WTC11 (cell line): ENCODE results near the gene TMEM184A. TPM values are rescaled to one million over a fixed set of nuclear protein-coding genes. Genes with fewer than 3 reads are reported as not detected.
A peak's percentile ranks its signal among the peaks of the same experiment; 100 is the strongest.

ENCODE experiments used
- CREB1 ChIP-seq: sonication (generic); formaldehyde crosslinking; IDR thresholded peaks from 2 replicates; pipeline ENCODE4 v1.8.0; 2023; ENCODE audit warnings: mild to moderate bottlenecking, missing genetic modification reagents
- CREM ChIP-seq: sonication (generic); formaldehyde crosslinking; IDR thresholded peaks from 2 replicates; pipeline ENCODE4 v1.8.1; 2022; ENCODE audit warnings: mild to moderate bottlenecking, missing genetic modification reagents, moderate library complexity
- FOXJ3 ChIP-seq: sonication (generic); formaldehyde crosslinking; IDR thresholded peaks from 2 replicates; pipeline ENCODE4 v1.9.0; 2021; ENCODE audit warnings: missing genetic modification reagents, mild to moderate bottlenecking, borderline replicate concordance
- JAZF1 ChIP-seq: fragments of 250-450 bp; sonication (Bioruptor Pico); IDR thresholded peaks from 2 replicates; pipeline ENCODE4 v1.9.0; 2021; ENCODE audit warnings: moderate library complexity, mild to moderate bottlenecking, inconsistent platforms
- MYBL2 ChIP-seq: sonication (generic); formaldehyde crosslinking; IDR thresholded peaks from 2 replicates; pipeline ENCODE4 v1.8.1; 2023; ENCODE audit warnings: mild to moderate bottlenecking, moderate library complexity, missing genetic modification reagents
- NFATC4 ChIP-seq: fragments of 250-450 bp; sonication (Bioruptor Pico); IDR thresholded peaks from 2 replicates; pipeline ENCODE4 v1.9.0; 2021; ENCODE audit warnings: mild to moderate bottlenecking
- PRRX2 ChIP-seq: fragments of 250-450 bp; sonication (Bioruptor Pico); IDR thresholded peaks from 2 replicates; pipeline ENCODE4 v1.8.0; 2021; ENCODE audit warnings: mild to moderate bottlenecking
- RELA ChIP-seq: sonication (generic); formaldehyde crosslinking; IDR thresholded peaks from 2 replicates; pipeline ENCODE4 v1.8.1; 2022; ENCODE audit warnings: missing genetic modification reagents, mild to moderate bottlenecking, borderline replicate concordance
- TCF7 ChIP-seq: sonication (generic); formaldehyde crosslinking; IDR thresholded peaks from 2 replicates; pipeline ENCODE4 v1.8.0; 2022; ENCODE audit warnings: mild to moderate bottlenecking, low read depth, missing genetic modification reagents, moderate library complexity
- TP53 ChIP-seq: sonication (generic); formaldehyde crosslinking; IDR thresholded peaks from 2 replicates; pipeline ENCODE4 v1.8.1; 2023; ENCODE audit warnings: mild to moderate bottlenecking, missing genetic modification reagents
- ZBTB21 ChIP-seq: sonication (generic); formaldehyde crosslinking; IDR thresholded peaks from 2 replicates; pipeline ENCODE4 v1.8.1; 2023; ENCODE audit warnings: mild to moderate bottlenecking, missing genetic modification reagents, borderline replicate concordance
- ZNF317 ChIP-seq: sonication (generic); formaldehyde crosslinking; IDR thresholded peaks from 2 replicates; pipeline ENCODE4 v1.8.1; 2023; ENCODE audit warnings: low read depth, mild to moderate bottlenecking, moderate library complexity, missing genetic modification reagents, borderline replicate concordance
- total RNA-seq: library from RNA; stranded (reverse); gene quantifications from 3 replicates; pipeline ENCODE4 v1.2.3, GENCODE V29; 2021
- TF ChIP-seq, protein P1 (sequence below): sonication (generic); formaldehyde crosslinking; IDR thresholded peaks from 2 replicates; pipeline ENCODE4 v1.8.1; 2022; ENCODE audit warnings: missing genetic modification reagents, borderline replicate concordance
- TF ChIP-seq, protein P2 (sequence below): sonication (generic); formaldehyde crosslinking; IDR thresholded peaks from 2 replicates; pipeline ENCODE4 v1.8.1; 2023; ENCODE audit warnings: mild to moderate bottlenecking, missing genetic modification reagents, borderline replicate concordance
- TF ChIP-seq, protein P3 (sequence below): sonication (generic); formaldehyde crosslinking; IDR thresholded peaks from 2 replicates; pipeline ENCODE4 v1.8.0; 2023; ENCODE audit warnings: mild to moderate bottlenecking, missing genetic modification reagents
- TF ChIP-seq, protein P4 (sequence below): fragments of 250-450 bp; sonication (Bioruptor Pico); IDR thresholded peaks from 2 replicates; pipeline ENCODE4 v1.9.0; 2021; ENCODE audit warnings: mild to moderate bottlenecking, borderline replicate concordance
- TF ChIP-seq, protein P5 (sequence below): sonication (generic); formaldehyde crosslinking; IDR thresholded peaks from 2 replicates; pipeline ENCODE4 v1.8.0; 2022; ENCODE audit warnings: mild to moderate bottlenecking, missing genetic modification reagents
- TF ChIP-seq, protein P6 (sequence below): sonication (generic); formaldehyde crosslinking; IDR thresholded peaks from 2 replicates; pipeline ENCODE4 v1.8.1; 2022; ENCODE audit warnings: mild to moderate bottlenecking, missing genetic modification reagents, moderate library complexity, borderline replicate concordance
- TF ChIP-seq, protein P7 (sequence below): fragments of 250-450 bp; sonication (Bioruptor Pico); IDR thresholded peaks from 2 replicates; pipeline ENCODE4 v2.1.2; 2022; ENCODE audit warnings: mild to moderate bottlenecking, moderate library complexity

TMEM184A gene
- total RNA-seq, 1 experiment from 2014 or later = 1.4 TPM

DNA sequence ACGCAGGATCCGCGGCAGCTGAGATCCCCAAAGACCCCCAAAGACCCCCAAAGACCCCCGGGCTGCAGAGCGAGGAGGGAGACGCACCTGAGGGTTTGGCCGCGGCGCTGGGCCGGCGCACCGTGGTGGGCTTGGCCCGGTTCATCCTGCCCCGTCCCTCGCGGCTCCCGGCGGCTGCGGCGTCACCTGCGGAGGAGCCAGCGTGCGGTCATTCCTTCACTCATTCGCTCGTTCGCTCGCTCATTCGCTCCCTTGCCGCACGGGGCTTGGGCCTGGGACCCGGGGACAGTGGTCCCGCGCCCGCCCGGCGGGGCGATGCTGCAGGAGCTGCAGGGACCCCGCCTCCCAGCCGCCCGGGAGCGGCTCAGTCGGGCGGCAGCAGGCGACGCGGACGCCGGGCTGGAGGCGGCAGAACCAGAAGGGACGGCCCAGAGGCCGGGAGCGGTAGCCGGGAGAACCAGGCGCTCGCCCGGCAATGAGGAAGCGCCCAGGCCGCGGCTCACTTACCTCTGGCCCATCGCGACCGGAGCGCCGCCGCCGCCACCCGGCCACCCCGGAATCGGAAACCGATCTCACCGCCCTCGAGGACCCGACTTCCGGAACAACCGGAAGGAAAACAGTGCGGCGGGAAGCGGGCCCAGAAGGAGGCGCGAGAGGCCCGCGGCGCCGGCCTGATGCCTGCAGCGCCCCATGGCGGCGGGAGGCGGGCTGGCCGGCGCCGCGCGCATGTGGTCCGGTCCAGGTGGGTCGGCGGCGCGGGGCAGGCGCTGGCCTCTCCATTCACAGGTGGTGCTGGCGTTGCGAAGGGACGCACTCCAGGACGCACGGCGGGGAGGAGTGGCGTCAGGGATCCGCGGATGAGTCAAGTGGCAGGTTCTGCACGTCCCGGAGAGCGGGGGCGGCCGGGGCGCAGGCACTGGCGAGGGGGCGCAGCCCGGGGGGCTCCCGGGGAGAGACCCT lies 51.9 kb downstream of the TMEM184A start, which contains the start of gene INTS1 (continued):
- TF ChIP-seq, protein P1, sequence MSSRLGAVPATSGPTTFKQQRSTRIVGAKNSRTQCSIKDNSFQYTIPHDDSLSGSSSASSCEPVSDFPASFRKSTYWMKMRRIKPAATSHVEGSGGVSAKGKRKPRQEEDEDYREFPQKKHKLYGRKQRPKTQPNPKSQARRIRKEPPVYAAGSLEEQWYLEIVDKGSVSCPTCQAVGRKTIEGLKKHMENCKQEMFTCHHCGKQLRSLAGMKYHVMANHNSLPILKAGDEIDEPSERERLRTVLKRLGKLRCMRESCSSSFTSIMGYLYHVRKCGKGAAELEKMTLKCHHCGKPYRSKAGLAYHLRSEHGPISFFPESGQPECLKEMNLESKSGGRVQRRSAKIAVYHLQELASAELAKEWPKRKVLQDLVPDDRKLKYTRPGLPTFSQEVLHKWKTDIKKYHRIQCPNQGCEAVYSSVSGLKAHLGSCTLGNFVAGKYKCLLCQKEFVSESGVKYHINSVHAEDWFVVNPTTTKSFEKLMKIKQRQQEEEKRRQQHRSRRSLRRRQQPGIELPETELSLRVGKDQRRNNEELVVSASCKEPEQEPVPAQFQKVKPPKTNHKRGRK (CRISPR knock-in tag) = no peak
- TF ChIP-seq ZBTB21 (CRISPR knock-in tag) (no peak), ZNF317 (CRISPR knock-in tag) (no peak), MYBL2 (CRISPR knock-in tag) (no peak; the same call in 1 of the 2 replicates), TCF7 (CRISPR knock-in tag) (peak; percentile 39; the same call in 1 of the 2 replicates), CREB1 (CRISPR knock-in tag) (no peak; the same call in 1 of the 2 replicates), FOXJ3 (CRISPR knock-in tag) (no peak), CREM (no peak; the same call in 1 of the 2 replicates), PRRX2 (no peak), JAZF1 (no peak), NFATC4 (CRISPR knock-in tag) (no peak), TP53 (CRISPR knock-in tag) (peak; percentile 62; the same call in 1 of the 2 replicates), RELA (0 out of 2 replicates have a peak, but pooled peaks have one; percentile 24)
- TF ChIP-seq, protein P2, sequence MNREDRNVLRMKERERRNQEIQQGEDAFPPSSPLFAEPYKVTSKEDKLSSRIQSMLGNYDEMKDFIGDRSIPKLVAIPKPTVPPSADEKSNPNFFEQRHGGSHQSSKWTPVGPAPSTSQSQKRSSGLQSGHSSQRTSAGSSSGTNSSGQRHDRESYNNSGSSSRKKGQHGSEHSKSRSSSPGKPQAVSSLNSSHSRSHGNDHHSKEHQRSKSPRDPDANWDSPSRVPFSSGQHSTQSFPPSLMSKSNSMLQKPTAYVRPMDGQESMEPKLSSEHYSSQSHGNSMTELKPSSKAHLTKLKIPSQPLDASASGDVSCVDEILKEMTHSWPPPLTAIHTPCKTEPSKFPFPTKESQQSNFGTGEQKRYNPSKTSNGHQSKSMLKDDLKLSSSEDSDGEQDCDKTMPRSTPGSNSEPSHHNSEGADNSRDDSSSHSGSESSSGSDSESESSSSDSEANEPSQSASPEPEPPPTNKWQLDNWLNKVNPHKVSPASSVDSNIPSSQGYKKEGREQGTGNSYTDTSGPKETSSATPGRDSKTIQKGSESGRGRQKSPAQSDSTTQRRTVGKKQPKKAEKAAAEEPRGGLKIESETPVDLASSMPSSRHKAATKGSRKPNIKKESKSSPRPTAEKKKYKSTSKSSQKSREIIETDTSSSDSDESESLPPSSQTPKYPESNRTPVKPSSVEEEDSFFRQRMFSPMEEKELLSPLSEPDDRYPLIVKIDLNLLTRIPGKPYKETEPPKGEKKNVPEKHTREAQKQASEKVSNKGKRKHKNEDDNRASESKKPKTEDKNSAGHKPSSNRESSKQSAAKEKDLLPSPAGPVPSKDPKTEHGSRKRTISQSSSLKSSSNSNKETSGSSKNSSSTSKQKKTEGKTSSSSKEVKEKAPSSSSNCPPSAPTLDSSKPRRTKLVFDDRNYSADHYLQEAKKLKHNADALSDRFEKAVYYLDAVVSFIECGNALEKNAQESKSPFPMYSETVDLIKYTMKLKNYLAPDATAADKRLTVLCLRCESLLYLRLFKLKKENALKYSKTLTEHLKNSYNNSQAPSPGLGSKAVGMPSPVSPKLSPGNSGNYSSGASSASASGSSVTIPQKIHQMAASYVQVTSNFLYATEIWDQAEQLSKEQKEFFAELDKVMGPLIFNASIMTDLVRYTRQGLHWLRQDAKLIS (CRISPR knock-in tag) = peak; percentile 45; the same call in 1 of the 2 replicates
- TF ChIP-seq, protein P3, sequence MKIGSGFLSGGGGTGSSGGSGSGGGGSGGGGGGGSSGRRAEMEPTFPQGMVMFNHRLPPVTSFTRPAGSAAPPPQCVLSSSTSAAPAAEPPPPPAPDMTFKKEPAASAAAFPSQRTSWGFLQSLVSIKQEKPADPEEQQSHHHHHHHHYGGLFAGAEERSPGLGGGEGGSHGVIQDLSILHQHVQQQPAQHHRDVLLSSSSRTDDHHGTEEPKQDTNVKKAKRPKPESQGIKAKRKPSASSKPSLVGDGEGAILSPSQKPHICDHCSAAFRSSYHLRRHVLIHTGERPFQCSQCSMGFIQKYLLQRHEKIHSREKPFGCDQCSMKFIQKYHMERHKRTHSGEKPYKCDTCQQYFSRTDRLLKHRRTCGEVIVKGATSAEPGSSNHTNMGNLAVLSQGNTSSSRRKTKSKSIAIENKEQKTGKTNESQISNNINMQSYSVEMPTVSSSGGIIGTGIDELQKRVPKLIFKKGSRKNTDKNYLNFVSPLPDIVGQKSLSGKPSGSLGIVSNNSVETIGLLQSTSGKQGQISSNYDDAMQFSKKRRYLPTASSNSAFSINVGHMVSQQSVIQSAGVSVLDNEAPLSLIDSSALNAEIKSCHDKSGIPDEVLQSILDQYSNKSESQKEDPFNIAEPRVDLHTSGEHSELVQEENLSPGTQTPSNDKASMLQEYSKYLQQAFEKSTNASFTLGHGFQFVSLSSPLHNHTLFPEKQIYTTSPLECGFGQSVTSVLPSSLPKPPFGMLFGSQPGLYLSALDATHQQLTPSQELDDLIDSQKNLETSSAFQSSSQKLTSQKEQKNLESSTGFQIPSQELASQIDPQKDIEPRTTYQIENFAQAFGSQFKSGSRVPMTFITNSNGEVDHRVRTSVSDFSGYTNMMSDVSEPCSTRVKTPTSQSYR (CRISPR knock-in tag) = no peak
- TF ChIP-seq, protein P4, sequence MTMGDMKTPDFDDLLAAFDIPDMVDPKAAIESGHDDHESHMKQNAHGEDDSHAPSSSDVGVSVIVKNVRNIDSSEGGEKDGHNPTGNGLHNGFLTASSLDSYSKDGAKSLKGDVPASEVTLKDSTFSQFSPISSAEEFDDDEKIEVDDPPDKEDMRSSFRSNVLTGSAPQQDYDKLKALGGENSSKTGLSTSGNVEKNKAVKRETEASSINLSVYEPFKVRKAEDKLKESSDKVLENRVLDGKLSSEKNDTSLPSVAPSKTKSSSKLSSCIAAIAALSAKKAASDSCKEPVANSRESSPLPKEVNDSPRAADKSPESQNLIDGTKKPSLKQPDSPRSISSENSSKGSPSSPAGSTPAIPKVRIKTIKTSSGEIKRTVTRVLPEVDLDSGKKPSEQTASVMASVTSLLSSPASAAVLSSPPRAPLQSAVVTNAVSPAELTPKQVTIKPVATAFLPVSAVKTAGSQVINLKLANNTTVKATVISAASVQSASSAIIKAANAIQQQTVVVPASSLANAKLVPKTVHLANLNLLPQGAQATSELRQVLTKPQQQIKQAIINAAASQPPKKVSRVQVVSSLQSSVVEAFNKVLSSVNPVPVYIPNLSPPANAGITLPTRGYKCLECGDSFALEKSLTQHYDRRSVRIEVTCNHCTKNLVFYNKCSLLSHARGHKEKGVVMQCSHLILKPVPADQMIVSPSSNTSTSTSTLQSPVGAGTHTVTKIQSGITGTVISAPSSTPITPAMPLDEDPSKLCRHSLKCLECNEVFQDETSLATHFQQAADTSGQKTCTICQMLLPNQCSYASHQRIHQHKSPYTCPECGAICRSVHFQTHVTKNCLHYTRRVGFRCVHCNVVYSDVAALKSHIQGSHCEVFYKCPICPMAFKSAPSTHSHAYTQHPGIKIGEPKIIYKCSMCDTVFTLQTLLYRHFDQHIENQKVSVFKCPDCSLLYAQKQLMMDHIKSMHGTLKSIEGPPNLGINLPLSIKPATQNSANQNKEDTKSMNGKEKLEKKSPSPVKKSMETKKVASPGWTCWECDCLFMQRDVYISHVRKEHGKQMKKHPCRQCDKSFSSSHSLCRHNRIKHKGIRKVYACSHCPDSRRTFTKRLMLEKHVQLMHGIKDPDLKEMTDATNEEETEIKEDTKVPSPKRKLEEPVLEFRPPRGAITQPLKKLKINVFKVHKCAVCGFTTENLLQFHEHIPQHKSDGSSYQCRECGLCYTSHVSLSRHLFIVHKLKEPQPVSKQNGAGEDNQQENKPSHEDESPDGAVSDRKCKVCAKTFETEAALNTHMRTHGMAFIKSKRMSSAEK = no peak
- TF ChIP-seq, protein P5, sequence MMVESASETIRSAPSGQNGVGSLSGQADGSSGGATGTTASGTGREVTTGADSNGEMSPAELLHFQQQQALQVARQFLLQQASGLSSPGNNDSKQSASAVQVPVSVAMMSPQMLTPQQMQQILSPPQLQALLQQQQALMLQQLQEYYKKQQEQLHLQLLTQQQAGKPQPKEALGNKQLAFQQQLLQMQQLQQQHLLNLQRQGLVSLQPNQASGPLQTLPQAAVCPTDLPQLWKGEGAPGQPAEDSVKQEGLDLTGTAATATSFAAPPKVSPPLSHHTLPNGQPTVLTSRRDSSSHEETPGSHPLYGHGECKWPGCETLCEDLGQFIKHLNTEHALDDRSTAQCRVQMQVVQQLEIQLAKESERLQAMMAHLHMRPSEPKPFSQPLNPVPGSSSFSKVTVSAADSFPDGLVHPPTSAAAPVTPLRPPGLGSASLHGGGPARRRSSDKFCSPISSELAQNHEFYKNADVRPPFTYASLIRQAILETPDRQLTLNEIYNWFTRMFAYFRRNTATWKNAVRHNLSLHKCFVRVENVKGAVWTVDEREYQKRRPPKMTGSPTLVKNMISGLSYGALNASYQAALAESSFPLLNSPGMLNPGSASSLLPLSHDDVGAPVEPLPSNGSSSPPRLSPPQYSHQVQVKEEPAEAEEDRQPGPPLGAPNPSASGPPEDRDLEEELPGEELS (CRISPR knock-in tag) = peak; percentile 46; the same call in 1 of the 2 replicates
- TF ChIP-seq, protein P6, sequence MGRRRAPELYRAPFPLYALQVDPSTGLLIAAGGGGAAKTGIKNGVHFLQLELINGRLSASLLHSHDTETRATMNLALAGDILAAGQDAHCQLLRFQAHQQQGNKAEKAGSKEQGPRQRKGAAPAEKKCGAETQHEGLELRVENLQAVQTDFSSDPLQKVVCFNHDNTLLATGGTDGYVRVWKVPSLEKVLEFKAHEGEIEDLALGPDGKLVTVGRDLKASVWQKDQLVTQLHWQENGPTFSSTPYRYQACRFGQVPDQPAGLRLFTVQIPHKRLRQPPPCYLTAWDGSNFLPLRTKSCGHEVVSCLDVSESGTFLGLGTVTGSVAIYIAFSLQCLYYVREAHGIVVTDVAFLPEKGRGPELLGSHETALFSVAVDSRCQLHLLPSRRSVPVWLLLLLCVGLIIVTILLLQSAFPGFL (CRISPR knock-in tag) = no peak
- TF ChIP-seq, protein P7, sequence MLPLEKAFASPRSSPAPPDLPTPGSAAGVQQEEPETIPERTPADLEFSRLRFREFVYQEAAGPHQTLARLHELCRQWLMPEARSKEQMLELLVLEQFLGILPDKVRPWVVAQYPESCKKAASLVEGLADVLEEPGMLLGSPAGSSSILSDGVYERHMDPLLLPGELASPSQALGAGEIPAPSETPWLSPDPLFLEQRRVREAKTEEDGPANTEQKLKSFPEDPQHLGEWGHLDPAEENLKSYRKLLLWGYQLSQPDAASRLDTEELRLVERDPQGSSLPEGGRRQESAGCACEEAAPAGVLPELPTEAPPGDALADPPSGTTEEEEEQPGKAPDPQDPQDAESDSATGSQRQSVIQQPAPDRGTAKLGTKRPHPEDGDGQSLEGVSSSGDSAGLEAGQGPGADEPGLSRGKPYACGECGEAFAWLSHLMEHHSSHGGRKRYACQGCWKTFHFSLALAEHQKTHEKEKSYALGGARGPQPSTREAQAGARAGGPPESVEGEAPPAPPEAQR = no peak
